Stomach smooth muscle (tissue), 2 donors: ENCODE results near the gene DCD.

Source experiments
- H3K27ac ChIP-seq: one replicate; pipeline ENCODE4 v1.7.0; 2013; ENCODE audit warnings: mild to moderate bottlenecking, low read length, inconsistent platforms
- H3K27me3 ChIP-seq, 2 donors: one replicate each; pipeline ENCODE4 v1.7.0; 2013; ENCODE audit warnings: low read length in 2 of 2; ENCODE audit not compliant: insufficient read depth in 2 of 2, control insufficient read depth in 1 of 2
- H3K36me3 ChIP-seq, 2 donors: one replicate each; pipeline ENCODE4 v1.7.0; 2013; ENCODE audit warnings: low read length in 2 of 2; ENCODE audit not compliant: control insufficient read depth in 2 of 2, insufficient read depth in 2 of 2
- H3K4me1 ChIP-seq: one replicate; pipeline ENCODE4 v1.7.0; 2013; ENCODE audit warnings: low read length; ENCODE audit not compliant: control insufficient read depth, insufficient read depth
- H3K4me3 ChIP-seq, 2 donors: one replicate each; pipeline ENCODE4 v1.7.0; 2013; ENCODE audit warnings: low read length in 2 of 2
- H3K9ac ChIP-seq, 2 donors: one replicate each; pipeline ENCODE4 v1.7.0; 2013; ENCODE audit warnings: low read length in 2 of 2, mild to moderate bottlenecking in 1 of 2
- H3K9me3 ChIP-seq, 2 donors: one replicate each; pipeline ENCODE4 v1.7.0; 2013; ENCODE audit warnings: low read length in 2 of 2; ENCODE audit not compliant: control insufficient read depth in 2 of 2
- donor health status: healthy.
- donor health status: Pancreatic carcinoma.

Gene DCD

DNA sequence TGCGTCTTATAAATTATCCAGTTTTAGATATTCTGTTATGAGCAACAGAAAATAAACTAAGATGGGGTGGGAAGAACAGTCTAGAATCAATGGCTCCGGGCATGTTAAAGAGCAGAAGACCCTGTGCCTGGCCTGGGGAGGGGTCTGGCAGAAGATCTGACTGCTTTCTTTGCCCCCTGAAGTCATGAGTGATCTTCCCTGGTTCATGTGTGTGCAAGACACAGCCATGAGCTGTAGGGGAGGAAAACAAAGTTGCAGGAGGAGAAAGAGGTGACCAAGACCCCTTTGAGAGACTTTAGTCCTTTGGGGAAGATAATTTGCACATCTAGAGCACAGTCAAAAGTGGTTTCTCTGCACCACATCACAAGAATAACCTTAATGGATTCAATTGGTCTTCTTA lies 18.2 kb downstream of the DCD start:
- Histone ChIP-seq H3K4me1 (no peaks in the 10 kb centered on the region), H3K9ac (no peak overlapping the region), H3K36me3 (no peaks in the 10 kb centered on the region), H3K27ac (no peak overlapping the region), H3K27me3 (peaks cover 0 to 11% of the 10 kb centered on the region in 2 donors), H3K9me3 (no peaks in the 10 kb centered on the region), H3K4me3 (no peak overlapping the region)

DNA sequence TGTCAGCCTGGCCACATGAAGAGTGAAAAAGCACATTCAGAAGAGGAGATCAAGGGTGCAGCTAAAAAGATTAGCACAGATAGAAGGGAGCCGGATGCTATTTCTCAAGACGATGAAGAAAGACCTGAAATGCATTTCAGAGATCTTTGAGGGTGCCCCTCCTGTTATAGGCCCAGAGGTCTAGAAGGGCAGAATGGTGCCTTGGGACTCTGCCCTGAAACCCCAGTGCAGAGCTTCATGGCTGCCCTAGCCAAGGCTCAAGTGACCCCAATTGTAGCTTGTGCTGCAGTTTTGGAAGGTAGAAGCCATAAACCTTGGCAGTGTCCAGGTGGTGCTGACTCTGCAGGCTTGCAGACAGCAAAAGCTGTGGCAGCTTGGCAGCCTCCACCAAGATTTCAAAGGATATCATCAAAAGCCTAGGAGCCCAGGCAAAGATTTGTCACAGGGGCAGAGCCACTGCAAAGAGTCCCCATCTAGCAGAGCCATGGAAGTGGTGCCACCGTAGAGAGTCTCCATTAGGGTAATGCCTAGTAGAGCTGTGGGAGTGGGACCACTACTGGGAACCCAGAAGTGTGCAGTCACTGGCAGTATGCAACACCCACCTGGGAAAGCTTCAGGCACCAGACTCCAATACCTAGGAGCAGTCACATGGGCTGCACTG lies 19.8 kb downstream of the DCD start:
- H3K4me3 ChIP-seq, result no peak overlapping the region
- H3K36me3 ChIP-seq, result no peaks in the 10 kb centered on the region
- peaks cover 0 to 10% of the 10 kb centered on the region in 2 donors for H3K27me3 ChIP-seq
- no peak overlapping the region for H3K27ac ChIP-seq
- no peak overlapping the region for H3K9ac ChIP-seq
- no peaks in the 10 kb centered on the region for H3K4me1 ChIP-seq
- H3K9me3 ChIP-seq, result no peaks in the 10 kb centered on the region

DNA sequence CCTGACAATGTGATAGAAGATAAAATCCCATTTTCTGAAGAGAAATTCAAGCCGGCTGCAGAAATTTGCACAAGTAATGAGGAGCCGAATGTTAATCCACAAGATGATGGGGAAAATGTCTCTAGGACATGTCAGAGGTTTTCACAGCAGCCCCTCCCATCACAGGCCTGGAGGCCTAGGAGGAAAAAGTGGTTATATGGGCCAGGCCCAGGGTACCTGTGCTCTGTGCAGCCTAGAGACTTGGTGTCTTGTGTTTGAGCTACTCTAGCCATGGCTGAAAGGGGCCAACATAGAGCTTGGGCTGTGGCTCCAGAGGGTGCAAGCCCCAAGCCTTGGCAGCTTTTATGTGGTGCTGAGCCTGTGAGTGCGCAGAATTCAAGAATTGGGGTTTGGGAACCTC lies 20.9 kb downstream of the DCD start:
- Histone ChIP-seq H3K9ac (no peak overlapping the region), H3K27me3 (peaks cover 0 to 5% of the 10 kb centered on the region in 2 donors), H3K4me1 (no peaks in the 10 kb centered on the region), H3K36me3 (no peaks in the 10 kb centered on the region), H3K27ac (no peak overlapping the region), H3K9me3 (no peaks in the 10 kb centered on the region), H3K4me3 (no peak overlapping the region)

DNA sequence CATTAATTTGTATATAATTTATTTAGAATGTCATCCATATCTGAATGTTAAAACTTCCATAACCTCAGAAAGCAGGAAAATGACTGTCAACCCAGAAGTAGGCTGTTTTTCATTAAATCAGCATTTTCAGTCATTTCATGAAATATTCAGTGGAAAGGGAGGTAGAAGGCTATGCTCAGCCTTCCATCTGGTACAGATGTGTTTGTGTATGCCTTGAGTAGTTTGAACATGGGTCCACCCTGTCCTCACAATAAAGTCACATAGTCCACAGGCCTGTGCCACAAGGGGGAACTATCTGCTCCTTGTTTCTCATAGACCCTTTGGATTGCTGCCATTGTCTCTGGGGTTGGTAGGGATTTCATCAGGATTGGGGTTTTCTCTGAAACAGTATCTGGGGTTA lies 22.6 kb downstream of the DCD start:
- Histone ChIP-seq H3K9ac (no peak overlapping the region), H3K36me3 (no peaks in the 10 kb centered on the region), H3K27ac (no peak overlapping the region), H3K4me3 (no peak overlapping the region), H3K4me1 (no peaks in the 10 kb centered on the region), H3K9me3 (no peaks in the 10 kb centered on the region), H3K27me3 (peaks cover 0 to 5% of the 10 kb centered on the region in 2 donors)

DNA sequence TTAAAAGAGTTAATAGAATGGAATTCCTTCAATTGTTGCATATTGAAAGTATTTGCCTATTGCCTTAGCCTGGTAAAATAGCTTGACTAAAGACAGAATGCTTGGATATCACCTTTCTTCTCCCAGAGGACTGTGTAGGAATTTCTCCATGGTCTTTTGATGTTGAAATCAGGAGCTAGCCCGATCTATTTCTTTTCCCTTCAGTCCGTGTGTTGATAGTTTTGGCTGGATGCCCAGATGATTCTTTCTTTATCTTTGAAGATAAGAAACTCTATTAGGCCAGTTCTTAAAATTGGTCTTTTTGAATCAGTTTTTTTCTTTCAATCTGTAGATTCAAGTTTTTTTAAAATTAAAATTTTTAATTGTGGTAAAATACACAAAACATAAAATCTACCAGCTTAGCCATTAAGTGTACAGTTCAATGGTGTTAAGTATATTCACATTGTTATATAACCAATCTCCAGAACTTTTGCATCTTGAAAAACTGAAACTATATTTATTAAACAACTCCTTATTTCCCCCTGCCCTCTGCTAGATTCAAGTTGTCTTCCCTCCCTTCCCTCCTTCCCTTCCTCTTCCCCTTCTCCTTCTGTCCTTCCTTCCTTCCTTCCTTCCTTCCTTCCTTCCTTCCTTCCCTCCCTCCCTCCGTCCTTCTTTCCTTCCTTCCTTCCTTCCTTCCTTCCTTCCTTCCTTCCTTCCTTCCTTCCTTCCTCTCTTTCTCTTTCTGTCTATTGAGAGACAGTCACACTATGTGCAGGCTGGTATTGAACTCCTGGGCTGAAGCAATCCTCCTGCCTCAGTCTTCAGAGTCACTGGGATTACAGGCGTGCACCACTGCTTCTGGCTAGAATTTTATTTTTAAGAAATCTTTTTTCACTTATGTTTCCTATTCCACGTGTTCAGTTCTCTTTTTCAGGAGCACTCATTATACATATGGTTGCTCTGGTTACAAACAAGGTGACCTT lies 23.6 kb downstream of the DCD start:
- Histone ChIP-seq H3K9ac (no peak overlapping the region), H3K9me3 (no peaks in the 10 kb centered on the region), H3K27me3 (peaks cover 0 to 5% of the 10 kb centered on the region in 2 donors), H3K36me3 (no peaks in the 10 kb centered on the region), H3K4me3 (no peak overlapping the region), H3K4me1 (no peaks in the 10 kb centered on the region), H3K27ac (no peak overlapping the region)

DNA sequence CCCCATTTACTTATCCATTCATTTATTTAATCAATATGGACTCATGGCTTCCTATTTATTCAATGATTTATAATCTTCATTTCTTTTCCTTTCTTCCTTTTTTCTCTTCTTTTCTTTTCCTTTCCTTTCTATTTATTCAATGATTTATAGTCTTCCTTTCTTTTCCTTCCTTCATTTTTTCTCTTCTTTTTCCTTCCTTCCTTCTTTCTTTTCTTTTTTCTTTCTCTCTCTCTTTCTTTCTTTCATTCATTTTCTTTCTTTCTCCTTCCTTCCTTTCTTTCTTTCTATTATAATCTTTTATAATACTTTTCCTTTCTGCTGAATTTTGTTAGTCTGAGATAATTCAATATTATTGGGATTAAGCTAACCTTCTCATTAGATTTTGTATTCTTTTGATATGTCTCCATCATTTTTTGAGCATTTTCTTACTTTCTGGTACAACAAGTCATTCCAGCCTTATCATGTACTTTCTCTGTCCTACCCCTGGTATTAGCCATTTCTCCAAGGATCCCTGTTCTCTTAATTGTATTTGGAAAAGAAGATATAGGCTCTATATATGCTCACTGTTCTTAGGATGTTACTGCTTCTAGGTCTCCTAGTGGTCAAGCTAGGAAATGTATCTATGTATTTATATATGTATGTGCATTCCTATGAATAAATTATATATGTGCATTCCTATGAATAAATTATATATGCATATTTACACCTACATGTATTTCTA lies 25.5 kb downstream of the DCD start:
- Histone ChIP-seq H3K36me3 (no peaks in the 10 kb centered on the region), H3K9ac (no peak overlapping the region), H3K4me1 (no peaks in the 10 kb centered on the region), H3K4me3 (no peak overlapping the region), H3K9me3 (no peaks in the 10 kb centered on the region), H3K27ac (no peak overlapping the region), H3K27me3 (peaks cover 0 to 5% of the 10 kb centered on the region in 2 donors)

DNA sequence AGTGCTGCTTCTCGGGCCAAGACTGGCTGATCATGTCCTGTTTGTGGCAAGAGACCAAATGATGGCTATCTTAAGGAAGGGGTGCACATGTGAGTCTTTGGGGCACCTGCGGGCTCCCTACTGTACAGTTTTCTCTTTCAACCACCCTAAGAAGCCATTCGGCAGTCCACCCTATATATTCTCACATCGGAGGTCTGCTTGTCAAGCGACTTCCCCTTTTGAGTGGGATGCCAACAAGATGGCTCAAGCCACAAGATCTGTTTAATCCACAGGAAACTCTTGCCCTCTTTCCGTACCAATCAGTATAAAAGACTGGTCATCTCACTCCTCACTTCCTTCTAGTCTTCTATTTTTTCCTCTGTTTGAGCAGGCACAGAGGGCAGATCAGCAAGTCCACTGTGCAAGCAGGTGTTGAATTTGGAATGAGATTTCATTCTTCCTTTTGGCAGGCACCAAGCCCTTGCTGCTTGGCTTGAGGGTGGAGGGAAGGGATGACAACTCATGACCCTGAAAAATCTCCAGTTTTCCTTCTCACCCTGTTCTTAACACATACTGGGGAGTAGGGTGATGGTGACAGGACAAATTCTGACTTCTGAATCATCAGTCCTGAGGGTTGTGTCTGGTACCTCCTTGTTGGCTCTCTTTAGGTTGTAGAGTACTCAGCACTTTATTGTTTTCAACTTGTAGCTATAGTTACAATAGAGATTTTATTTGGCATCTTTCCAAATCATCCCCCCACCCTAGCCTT lies 31.1 kb downstream of the DCD start:
- Histone ChIP-seq H3K9me3 (no peaks in the 10 kb centered on the region), H3K27me3 (peaks cover 4 to 19% of the 10 kb centered on the region in 2 donors), H3K9ac (no peak overlapping the region), H3K4me3 (no peak overlapping the region), H3K36me3 (no peaks in the 10 kb centered on the region), H3K27ac (no peak overlapping the region), H3K4me1 (no peaks in the 10 kb centered on the region)

DNA sequence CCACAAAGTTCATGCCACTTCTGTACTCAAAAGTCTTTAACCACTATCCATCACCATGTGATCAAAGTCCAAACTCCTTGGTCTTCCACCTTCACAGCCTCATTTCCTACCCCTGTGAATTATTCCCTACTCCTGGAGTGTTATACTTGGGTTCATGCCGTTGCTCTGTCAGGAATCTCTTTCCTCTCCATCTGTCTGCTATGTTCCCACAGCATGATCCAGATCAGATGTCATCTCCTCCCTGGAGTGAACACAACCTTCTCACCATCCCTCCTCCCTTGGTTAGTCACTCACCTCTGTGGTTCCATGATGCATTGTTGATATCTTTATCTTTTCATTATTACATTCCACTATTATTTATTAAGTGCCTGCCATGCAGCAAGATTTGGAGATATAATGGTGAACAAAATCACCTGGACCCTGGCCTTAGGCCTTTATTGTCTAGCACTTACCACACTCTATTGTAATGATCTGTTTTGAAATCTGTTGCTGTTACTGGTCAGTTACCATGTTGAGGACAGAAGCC lies 35.9 kb downstream of the DCD start:
- Histone ChIP-seq H3K9ac (no peak overlapping the region), H3K4me3 (no peak overlapping the region), H3K36me3 (no peaks in the 10 kb centered on the region), H3K27ac (no peak overlapping the region), H3K27me3 (peaks cover 8 to 28% of the 10 kb centered on the region in 2 donors), H3K4me1 (no peaks in the 10 kb centered on the region), H3K9me3 (no peaks in the 10 kb centered on the region)

DNA sequence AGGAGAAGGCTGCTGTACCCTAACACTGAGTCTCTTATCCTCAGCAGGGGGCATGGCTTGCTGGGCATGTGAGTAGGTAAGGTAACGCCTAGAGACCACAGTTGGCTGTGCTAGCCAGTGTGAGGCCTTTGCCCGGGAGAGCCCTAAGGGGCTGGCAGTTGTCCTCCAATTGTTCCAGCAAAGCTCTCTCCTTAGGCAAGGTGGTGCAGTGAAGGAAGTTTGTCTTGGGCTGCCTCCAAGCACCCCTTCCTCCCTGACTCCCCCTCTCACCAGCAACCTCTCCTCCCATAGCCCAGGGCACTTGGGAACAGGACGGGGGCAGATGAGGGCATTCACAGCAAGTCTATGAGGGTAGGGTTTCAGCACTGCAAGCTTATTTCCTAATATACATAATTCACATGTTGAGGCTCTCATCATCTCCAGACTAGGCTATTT lies 36.4 kb downstream of the DCD start:
- H3K9me3 ChIP-seq, result no peaks in the 10 kb centered on the region
- H3K4me3 ChIP-seq, result no peak overlapping the region

DNA sequence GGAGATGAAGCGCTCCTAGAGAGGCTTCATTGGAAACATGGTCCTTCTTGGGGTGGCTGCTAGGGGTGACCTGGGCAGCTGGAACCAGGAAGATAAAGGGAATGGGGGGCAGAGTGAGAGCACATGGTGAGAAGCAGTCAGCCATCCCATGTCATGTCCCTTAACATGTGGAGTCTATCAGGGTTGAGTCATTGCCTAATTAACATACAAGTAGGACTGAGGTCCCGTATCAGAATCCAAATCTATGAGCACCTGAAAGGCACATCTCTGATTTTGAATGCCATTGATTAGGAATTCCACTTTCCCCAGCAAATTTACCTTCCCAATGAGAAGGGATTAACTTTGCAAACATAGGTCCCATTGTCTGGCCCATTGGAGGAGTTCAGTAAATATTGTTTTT lies 39.4 kb downstream of the DCD start:
- no peak overlapping the region for H3K4me3 ChIP-seq
- H3K4me1 ChIP-seq, result no peaks in the 10 kb centered on the region
- no peaks in the 10 kb centered on the region for H3K9me3 ChIP-seq
- no peak overlapping the region for H3K27ac ChIP-seq
- H3K27me3 ChIP-seq, result peaks cover 4 to 11% of the 10 kb centered on the region in 2 donors
- no peaks in the 10 kb centered on the region for H3K36me3 ChIP-seq
- H3K9ac ChIP-seq, result no peak overlapping the region

More for the DNA sequence above, 36.4 kb downstream of the DCD start:
- Histone ChIP-seq H3K36me3 (no peaks in the 10 kb centered on the region), H3K27me3 (peaks cover 8 to 28% of the 10 kb centered on the region in 2 donors), H3K9ac (no peak overlapping the region), H3K4me1 (no peaks in the 10 kb centered on the region), H3K27ac (no peak overlapping the region)
